Measurements from ENCODE around the gene ATP5F1E. TPM values are rescaled to one million over a fixed set of nuclear protein-coding genes. Genes with fewer than 3 reads are reported as not detected.

Gene ATP5F1E
- total RNA-seq, 4 donors from 2014 or later: 35.8 to 90.0 (median 38.6) TPM

- no peak for TF ChIP-seq CTCF (IDR thresholded peaks at IDR 0.05; ENCODE audit: low read depth)
Measured at GRCh38 chr20:58997141-58997770, 34.9 kb downstream of the ATP5F1E start.

GRCh38 chr20:58996226-58996611 is 35.9 kb downstream of the ATP5F1E start:
- TF ChIP-seq CTCF (IDR thresholded peaks at IDR 0.05; ENCODE audit: low read depth): no peak

GRCh38 chr20:58995461-58996225 is 36.5 kb downstream of the ATP5F1E start:
- TF ChIP-seq CTCF (IDR thresholded peaks at IDR 0.05; ENCODE audit: low read depth): no peak

GRCh38 chr20:58994390-58995159 is 37.6 kb downstream of the ATP5F1E start:
- no peak for TF ChIP-seq CTCF (IDR thresholded peaks at IDR 0.05; ENCODE audit: low read depth)

- TF ChIP-seq CTCF (IDR thresholded peaks at IDR 0.05; ENCODE audit: low read depth): no peak
Measured at GRCh38 chr20:58993332-58994248, 38.5 kb downstream of the ATP5F1E start.

- no peak for TF ChIP-seq CTCF (IDR thresholded peaks at IDR 0.05; ENCODE audit: low read depth)
Measured at GRCh38 chr20:58992911-58993310, 39.2 kb downstream of the ATP5F1E start.

Measured in subcutaneous adipose tissue (tissue), 4 donors.